ENCODE measurements around the gene SPAG16.

- TF ChIP-seq CTCF (conservative IDR thresholded peaks at IDR 0.05; ENCODE audit: low read length): no peak
- TF ChIP-seq EZH2phosphoT487 (IDR thresholded peaks at IDR 0.05; ENCODE audit: borderline replicate concordance): no peak
Observed at GRCh38 chr2:213664817-213665216, 380.6 kb downstream of the SPAG16 start.
